GM23338 (cell line): Measurements from ENCODE around the gene AGAP2.

Experiments used
- CREB1 ChIP-seq: fragments of 250-450 bp; sonication (Bioruptor Pico); IDR thresholded peaks from 2 replicates; pipeline ENCODE4 v1.5.0; 2020; ENCODE audit warnings: low read depth, mild to moderate bottlenecking, moderate library complexity
- CTCF ChIP-seq, 2 experiments: fragments of 200-600 bp in 1 of 2; sonication (generic) in 1 of 2; conservative IDR thresholded peaks; 2 replicates each; pipeline versions ENCODE4 v1.5.1 to v1.6.1; 2016 to 2017; ENCODE audit warnings: antibody characterized with exemption in 2 of 2, low read depth in 2 of 2, mild to moderate bottlenecking in 2 of 2, moderate library complexity in 1 of 2
- EZH2 ChIP-seq: fragments of 200-600 bp; sonication (generic); IDR thresholded peaks from one replicate; pipeline ENCODE4 v1.8.0; 2017; ENCODE audit warnings: antibody characterized with exemption, mild to moderate bottlenecking, low read depth; ENCODE audit not compliant: unreplicated experiment
- EZH2phosphoT487 ChIP-seq: fragments of 200-600 bp; sonication (generic); IDR thresholded peaks from one replicate; pipeline ENCODE4 v1.8.1; 2018; ENCODE audit warnings: antibody characterized with exemption; ENCODE audit not compliant: unreplicated experiment
- JUNB ChIP-seq: IDR thresholded peaks from one replicate; pipeline ENCODE4 v1.6.1; 2016; ENCODE audit warnings: antibody characterized with exemption; ENCODE audit not compliant: unreplicated experiment
- POLR2AphosphoS5 ChIP-seq: IDR thresholded peaks from 2 replicates; pipeline ENCODE4 v1.6.1; 2016; ENCODE audit warnings: antibody characterized with exemption, low read depth
- REST ChIP-seq: IDR thresholded peaks from one replicate; pipeline ENCODE4 v1.6.1; 2018; ENCODE audit warnings: antibody characterized with exemption; ENCODE audit not compliant: unreplicated experiment
- ZNF114 ChIP-seq: fragments of 250-450 bp; sonication (Bioruptor Pico); IDR thresholded peaks from 2 replicates; pipeline ENCODE4 v1.5.0; 2020; ENCODE audit warnings: mild to moderate bottlenecking, moderate library complexity
- ZNF462 ChIP-seq: fragments of 250-450 bp; sonication (Bioruptor Pico); IDR thresholded peaks from 2 replicates; pipeline ENCODE4 v1.5.0; 2020; ENCODE audit warnings: mild to moderate bottlenecking, moderate library complexity

- TF ChIP-seq CTCF (conservative IDR thresholded peaks at IDR 0.05; ENCODE audit: low read depth in 2 of 2): no peak
- TF ChIP-seq REST: no peak
- TF ChIP-seq POLR2AphosphoS5: no peak
- TF ChIP-seq EZH2: no peak
- TF ChIP-seq EZH2phosphoT487: no peak
- TF ChIP-seq ZNF114 (CRISPR knock-in tag): no peak
- TF ChIP-seq JUNB: no peak
- TF ChIP-seq ZNF462 (CRISPR knock-in tag): no peak
- no peak for TF ChIP-seq CREB1 (CRISPR knock-in tag)
These were observed 58.8 kb downstream of the AGAP2 start for GRCh38 chr12:57679697-57680096.
